Neuronal stem cell (in vitro differentiated cells): ENCODE results near the gene CCDC73.

ENCODE experiments used
- DNase-seq: peaks from one replicate; pipeline ENCODE4 v3.0.0-alpha.2; 2013; ENCODE audit warnings: low spot score
- H2AFZ ChIP-seq: one replicate; pipeline ENCODE4 v1.6.1; 2013; ENCODE audit warnings: mild to moderate bottlenecking, low read length, inconsistent platforms
- H2AK5ac ChIP-seq: 2 replicates; pipeline ENCODE4 v1.6.1; 2013; ENCODE audit warnings: low read depth, mild to moderate bottlenecking, inconsistent platforms, low read length, moderate library complexity, mixed read lengths
- H2BK120ac ChIP-seq: 2 replicates; pipeline ENCODE4 v1.6.1; 2013; ENCODE audit warnings: low read depth, mild to moderate bottlenecking, inconsistent platforms, low read length, moderate library complexity, mixed read lengths
- H2BK12ac ChIP-seq: one replicate; pipeline ENCODE4 v1.6.1; 2013; ENCODE audit warnings: low read length, inconsistent platforms
- H2BK15ac ChIP-seq: 2 replicates; pipeline ENCODE4 v1.6.1; 2013; ENCODE audit warnings: mild to moderate bottlenecking, low read length, inconsistent platforms, mixed read lengths
- H2BK5ac ChIP-seq: one replicate; pipeline ENCODE4 v1.6.1; 2013; ENCODE audit warnings: inconsistent platforms, mild to moderate bottlenecking, low read length, moderate library complexity
- H3K14ac ChIP-seq: one replicate; pipeline ENCODE4 v1.6.1; 2013; ENCODE audit warnings: low read length, inconsistent platforms
- H3K18ac ChIP-seq: 2 replicates; pipeline ENCODE4 v1.6.1; 2013; ENCODE audit warnings: low read length, inconsistent platforms
- H3K23ac ChIP-seq: 2 replicates; pipeline ENCODE4 v1.6.1; 2013; ENCODE audit warnings: low read depth, mild to moderate bottlenecking, mixed read lengths, low read length, inconsistent platforms; ENCODE audit not compliant: poor library complexity
- H3K27ac ChIP-seq: replicated peaks from 3 replicates; pipeline ENCODE4 v1.5.1; 2013; ENCODE audit warnings: low read length, inconsistent platforms
- H3K27me3 ChIP-seq, 3 experiments: 2 replicates each; pipeline ENCODE4 v1.6.1; 2013; ENCODE audit warnings: low read length in 3 of 3, mild to moderate bottlenecking in 2 of 3, inconsistent platforms in 1 of 3, low read depth in 1 of 3, mixed read lengths in 1 of 3, moderate library complexity in 1 of 3; ENCODE audit not compliant: control insufficient read depth in 3 of 3, insufficient read depth in 3 of 3
- H3K36me3 ChIP-seq, 2 donors: replicated peaks in 1 of 2; 2 replicates each; pipeline ENCODE4 v1.6.1; 2013; ENCODE audit warnings: low read length in 2 of 2; ENCODE audit not compliant: control insufficient read depth in 2 of 2, insufficient read depth in 2 of 2
- H3K4ac ChIP-seq: 2 replicates; pipeline ENCODE4 v1.6.1; 2013; ENCODE audit warnings: inconsistent platforms, mild to moderate bottlenecking, low read length, moderate library complexity
- H3K4me1 ChIP-seq, 2 donors: 1 replicate in 1 of 2; 2 replicates in 1 of 2; pipeline ENCODE4 v1.6.1; 2013; ENCODE audit warnings: low read length in 2 of 2, low read depth in 1 of 2; ENCODE audit not compliant: control insufficient read depth in 2 of 2, insufficient read depth in 1 of 2
- H3K4me2 ChIP-seq: one replicate; pipeline ENCODE4 v1.6.1; 2013; ENCODE audit warnings: mild to moderate bottlenecking, low read length, inconsistent platforms; ENCODE audit not compliant: insufficient read depth, poor library complexity, severe bottlenecking
- H3K4me3 ChIP-seq, 2 donors: 2 replicates each; pipeline ENCODE4 v1.5.1; 2013; ENCODE audit warnings: low read length in 2 of 2, mild to moderate bottlenecking in 2 of 2, inconsistent platforms in 1 of 2, moderate library complexity in 1 of 2
- H3K79me1 ChIP-seq: one replicate; pipeline ENCODE4 v1.6.1; 2013; ENCODE audit warnings: low read depth, mild to moderate bottlenecking, inconsistent platforms, low read length, moderate library complexity
- H3K9ac ChIP-seq: one replicate; pipeline ENCODE4 v1.6.1; 2013; ENCODE audit warnings: mild to moderate bottlenecking, low read depth, low read length, inconsistent platforms; ENCODE audit not compliant: poor library complexity
- H3K9me3 ChIP-seq, 2 donors: replicated peaks in 1 of 2; 2 replicates each; pipeline versions ENCODE3 to v1.6.1; 2013; ENCODE audit warnings: low read length in 2 of 2, mild to moderate bottlenecking in 2 of 2, inconsistent platforms in 1 of 2, low read depth in 1 of 2, mixed read lengths in 1 of 2, moderate library complexity in 1 of 2; ENCODE audit not compliant: control insufficient read depth in 2 of 2, insufficient read depth in 1 of 2
- H4K8ac ChIP-seq: one replicate; pipeline ENCODE4 v1.6.1; 2013; ENCODE audit warnings: low read depth, mild to moderate bottlenecking, inconsistent platforms, low read length, moderate library complexity
- H4K91ac ChIP-seq: one replicate; pipeline ENCODE4 v1.6.1; 2013; ENCODE audit warnings: low read length, low read depth, mild to moderate bottlenecking, inconsistent platforms; ENCODE audit not compliant: poor library complexity
- WGBS, 2 donors: extraction: QIAGEN DNeasy Blood & Tissue Kit; methylation state at CpG; one replicate each; pipeline ENCODE4 v1.1.7; 2013; ENCODE audit warnings: missing lambda C conversion rate in 2 of 2, mixed read lengths in 1 of 2; ENCODE audit not compliant: insufficient read length in 2 of 2, insufficient replicate concordance in 1 of 2; ENCODE audit errors: extremely low coverage in 2 of 2; 5-methylcytosine and 5-hydroxymethylcytosine counted together

CCDC73 gene

GRCh38 chr11:32584921-32585320 lies 209.5 kb downstream of the CCDC73 start:
- DNase-seq = peak; percentile 17
- Histone ChIP-seq H2BK120ac (no peak overlapping the region), H3K9ac (no peak overlapping the region), H4K8ac (no peak overlapping the region), H2BK5ac (no peak overlapping the region), H3K18ac (no peak overlapping the region), H3K9me3 (no peaks in the 10 kb centered on the region), H2BK12ac (no peak overlapping the region), H3K27ac (no peak overlapping the region), H2BK15ac (no peak overlapping the region), H3K36me3 (peaks cover 6 to 41% of the 10 kb centered on the region in 2 donors), H3K27me3 (no peaks in the 10 kb centered on the region), H3K4me3 (peak overlapping the region; percentile 71 to 98), H2AFZ (no peak overlapping the region), H3K14ac (no peak overlapping the region), H4K91ac (no peak overlapping the region), H2AK5ac (no peak overlapping the region), H3K79me1 (peaks cover 3% of the 10 kb centered on the region), H3K4ac (no peak overlapping the region), H3K23ac (no peak overlapping the region), H3K4me2 (peak overlapping the region; percentile 68), H3K4me1 (peaks cover 3% of the 10 kb centered on the region in 2 donors)
- WGBS, 2 donors = no CpG with 5 or more reads among the region's 7 CpGs

DNA sequence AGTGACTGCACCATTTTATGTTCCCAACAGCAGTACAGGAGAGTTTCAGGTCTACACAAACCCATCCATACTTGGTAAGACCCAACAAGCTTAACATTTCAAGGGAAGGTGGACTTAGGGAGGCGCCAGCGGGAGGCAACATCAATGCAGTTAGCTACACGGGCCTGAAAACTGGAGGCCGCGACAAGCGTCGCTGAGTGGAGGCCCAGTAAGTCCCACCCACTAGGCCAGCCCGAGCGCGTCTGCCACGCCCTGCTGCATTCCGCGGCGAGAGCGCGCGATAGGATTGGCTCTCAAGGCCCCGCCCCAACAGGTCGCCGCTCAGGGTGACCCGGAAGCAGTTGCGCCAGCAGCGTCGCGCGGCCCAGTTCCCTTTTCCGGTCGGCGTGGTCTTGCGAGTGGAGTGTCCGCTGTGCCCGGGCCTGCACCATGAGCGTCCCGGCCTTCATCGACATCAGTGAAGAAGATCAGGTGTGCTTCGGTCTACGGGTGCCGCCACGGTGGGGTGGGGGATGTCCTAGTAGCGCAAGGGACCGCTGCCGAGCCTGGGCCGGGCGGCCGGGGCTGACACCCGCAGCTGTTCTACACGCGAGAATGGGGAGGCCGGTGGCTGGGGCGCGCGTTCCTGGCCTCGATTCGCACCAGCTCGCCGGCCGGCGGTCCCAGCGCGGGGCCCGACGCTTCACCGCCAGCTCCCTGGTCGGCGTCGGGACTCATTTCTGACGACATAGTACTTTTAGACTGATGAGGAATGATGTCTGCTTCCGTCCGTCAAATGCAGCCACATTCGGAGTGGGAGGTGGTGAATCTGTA lies 210.8 kb downstream of the CCDC73 start, which contains the start of gene EIF3M:
Gene EIF3M (plus strand): TSS at position 373 of the 813 bp plus-strand sequence. CDS start 57 bp downstream, at position 430.
- Histone ChIP-seq H3K14ac (no peak within 1 kb of the TSS), H3K4me1 (peaks cover 3% of the 10 kb centered on the region in 2 donors), H2BK120ac (peak within 1 kb of the TSS; percentile 39), H3K9ac (peak within 1 kb of the TSS; percentile 96), H2BK12ac (no peak within 1 kb of the TSS), H2AK5ac (peak within 1 kb of the TSS; percentile 71), H3K79me1 (peaks cover 3% of the 10 kb centered on the region), H2BK15ac (no peak within 1 kb of the TSS), H3K27ac (peak within 1 kb of the TSS; percentile 52), H3K27me3 (peaks cover 0 to 3% (median 0%) of the 10 kb centered on the region in 3 experiments), H3K23ac (peak within 1 kb of the TSS; percentile 95), H3K4me3 (peak within 1 kb of the TSS; percentile 97 to 98), H3K36me3 (peaks cover under 1 to 28% of the 10 kb centered on the region in 2 donors), H3K9me3 (no peaks in the 10 kb centered on the region), H4K8ac (no peak within 1 kb of the TSS), H3K4ac (peak within 1 kb of the TSS; percentile 85), H4K91ac (peak within 1 kb of the TSS; percentile 93), H2AFZ (peak within 1 kb of the TSS; percentile 95), H3K4me2 (peak within 1 kb of the TSS; percentile 68), H3K18ac (peak within 1 kb of the TSS; percentile 79), H2BK5ac (peak within 1 kb of the TSS; percentile 88)
- no CpG with 5 or more reads among the region's 70 CpGs for WGBS, 2 donors
- DNase-seq = peak; percentile 88

DNA sequence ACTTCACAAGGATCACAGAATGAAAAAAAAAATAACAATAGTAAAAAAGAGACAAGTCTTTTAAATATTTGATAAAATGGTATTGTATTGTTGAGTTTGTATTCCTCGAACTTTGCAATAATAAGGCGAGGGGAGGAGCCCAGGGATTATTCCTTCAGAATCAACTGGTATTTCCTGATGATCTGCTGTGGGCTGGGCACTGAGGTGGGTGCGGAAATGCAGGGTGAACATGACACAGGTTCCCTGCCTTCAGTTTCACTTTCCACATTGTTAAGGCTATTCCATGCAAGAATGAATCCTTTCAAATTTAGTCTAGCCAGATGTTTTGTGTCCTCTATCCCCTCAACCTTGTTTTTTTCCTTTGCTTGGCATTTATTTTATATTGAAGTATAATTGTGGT lies 212.9 kb downstream of the CCDC73 start:
- Histone ChIP-seq H2BK120ac (no peak overlapping the region), H3K4ac (no peak overlapping the region), H2BK5ac (no peak overlapping the region), H3K27me3 (peaks cover 0 to 8% (median 0%) of the 10 kb centered on the region in 3 experiments), H2AK5ac (no peak overlapping the region), H3K23ac (no peak overlapping the region), H4K8ac (no peak overlapping the region), H3K79me1 (peaks cover 3% of the 10 kb centered on the region), H3K18ac (no peak overlapping the region), H3K4me1 (peaks cover 3% of the 10 kb centered on the region in 2 donors), H2BK12ac (no peak overlapping the region), H4K91ac (no peak overlapping the region), H3K4me2 (no peak overlapping the region), H3K4me3 (no peak overlapping the region), H3K36me3 (peaks cover 0 to 9% of the 10 kb centered on the region in 2 donors), H3K14ac (no peak overlapping the region), H3K27ac (no peak overlapping the region), H3K9me3 (no peaks in the 10 kb centered on the region), H2AFZ (no peak overlapping the region), H2BK15ac (no peak overlapping the region), H3K9ac (no peak overlapping the region)
- DNase-seq = no peak
- no CpG with 5 or more reads among the region's 3 CpGs for WGBS, 2 donors

DNA sequence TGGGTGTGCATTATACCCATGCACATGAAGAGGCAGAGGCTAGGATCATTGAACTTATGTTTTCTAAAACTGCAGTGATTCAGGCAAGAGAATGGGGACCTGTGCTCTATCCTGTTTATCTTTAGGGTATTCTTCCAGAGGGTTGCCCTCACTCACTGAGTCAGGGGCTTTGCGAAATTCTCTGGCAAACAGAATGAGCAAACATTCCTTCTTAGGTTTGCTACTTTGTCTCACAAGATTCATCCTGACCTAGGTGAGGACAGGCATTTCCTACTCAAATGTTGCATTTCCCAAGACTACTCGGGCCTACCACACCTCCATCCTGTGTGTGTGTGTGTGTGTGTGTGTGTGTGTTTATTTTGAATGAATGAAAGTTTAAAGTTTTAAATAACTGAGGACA lies 213.5 kb downstream of the CCDC73 start:
- no peak overlapping the region for H3K4me2 ChIP-seq
- H3K4ac ChIP-seq = no peak overlapping the region
- peaks cover 0 to 3% of the 10 kb centered on the region in 2 donors for H3K36me3 ChIP-seq
- H3K27me3 ChIP-seq = peaks cover 0 to 8% (median 0%) of the 10 kb centered on the region in 3 experiments
- H3K27ac ChIP-seq = no peak overlapping the region
- no peak overlapping the region for H2AK5ac ChIP-seq
- H3K23ac ChIP-seq = no peak overlapping the region
- H2BK120ac ChIP-seq = no peak overlapping the region
- no peak overlapping the region for H3K14ac ChIP-seq
- no peak overlapping the region for H2BK15ac ChIP-seq
- peaks cover 3% of the 10 kb centered on the region for H3K79me1 ChIP-seq
- DNase-seq = no peak
- WGBS, 2 donors = no CpG with 5 or more reads among the region's 2 CpGs
- peak overlapping the region; percentile 45 for H2AFZ ChIP-seq
- H2BK5ac ChIP-seq = no peak overlapping the region
- H3K9ac ChIP-seq = no peak overlapping the region
- H3K4me1 ChIP-seq = peaks cover 3% of the 10 kb centered on the region in 2 donors
- H4K91ac ChIP-seq = no peak overlapping the region
- H3K4me3 ChIP-seq = no peak overlapping the region
- H3K18ac ChIP-seq = no peak overlapping the region
- H4K8ac ChIP-seq = no peak overlapping the region
- H3K9me3 ChIP-seq = no peaks in the 10 kb centered on the region
- no peak overlapping the region for H2BK12ac ChIP-seq
